Putamen (tissue), 1 donor: Measurements from ENCODE around the gene SH2D1B.
"Not testable (repeated sequence)": the region's sequence is repeated elsewhere in the genome, so short reads cannot be mapped to it uniquely, and the experiment has no call there.

Source experiments
- DNase-seq: peaks from one replicate; pipeline ENCODE4 v3.0.0-alpha.2; 2016; ENCODE audit warnings: low spot score

SH2D1B gene

GRCh38 chr1:162361349-162361748 lies 50.6 kb downstream of the SH2D1B start:
- no peak for DNase-seq

- no peak for DNase-seq
These were observed 51.1 kb downstream of the SH2D1B start for GRCh38 chr1:162360874-162361260.

GRCh38 chr1:162360237-162360873 lies 51.6 kb downstream of the SH2D1B start:
- no peak for DNase-seq

GRCh38 chr1:162359523-162360236 lies 52.3 kb downstream of the SH2D1B start:
- no peak for DNase-seq

GRCh38 chr1:162358928-162359327 lies 53.0 kb downstream of the SH2D1B start:
- no peak for DNase-seq

GRCh38 chr1:162357681-162358266 lies 54.2 kb downstream of the SH2D1B start:
- DNase-seq = no peak

- no peak for DNase-seq
These were observed 58.2 kb downstream of the SH2D1B start for GRCh38 chr1:162353702-162354101.

- DNase-seq = no peak
These were observed 58.9 kb downstream of the SH2D1B start for GRCh38 chr1:162353078-162353477.

- DNase-seq = not testable (repeated sequence)
These were observed 60.1 kb downstream of the SH2D1B start for GRCh38 chr1:162351874-162352273.

- no peak for DNase-seq
These were observed 60.6 kb downstream of the SH2D1B start for GRCh38 chr1:162351246-162351842.

GRCh38 chr1:162349635-162350330 lies 62.2 kb downstream of the SH2D1B start:
- no peak for DNase-seq

GRCh38 chr1:162347281-162347680 lies 64.7 kb downstream of the SH2D1B start:
- no peak for DNase-seq
